GM19035 (cell line): Measurements from ENCODE around the gene CASR.
"Not testable (repeated sequence)": the region's sequence is repeated elsewhere in the genome, so short reads cannot be mapped to it uniquely, and the experiment has no call there.

ENCODE experiments used
- ATAC-seq: cut with Tn5 transposase; IDR thresholded peaks from one replicate; pipeline ENCODE4 v1.9.1; 2021; ENCODE audit not compliant: unreplicated experiment

CASR gene

DNA sequence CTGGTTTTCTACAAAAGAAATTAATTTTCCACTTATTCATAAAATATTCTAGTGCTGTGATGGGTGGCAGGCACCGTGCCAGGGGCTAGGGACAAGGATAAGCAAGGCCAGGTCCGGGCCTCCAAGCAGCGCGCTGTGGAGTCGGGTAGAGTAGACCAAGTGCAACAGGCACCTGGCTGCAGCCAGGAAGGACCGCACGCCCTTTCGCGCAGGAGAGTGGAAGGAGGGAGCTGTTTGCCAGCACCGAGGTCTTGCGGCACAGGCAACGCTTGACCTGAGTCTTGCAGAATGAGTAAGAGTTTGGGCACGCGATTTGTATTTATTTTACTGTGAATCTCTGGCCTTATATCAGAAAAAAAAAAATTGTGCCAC is at the start of gene CASR:
CASR (plus strand) TSS at position 148 of the 372 bp plus-strand sequence. CDS start 70,522 bp downstream, outside the sequence.
- ATAC-seq, result no peak

- peak; percentile 73 for ATAC-seq
Measured at GRCh38 chr3:122146466-122146865, 37.0 kb upstream of the CASR start.

GRCh38 chr3:122148941-122149627 is 34.4 kb upstream of the CASR start:
- no peak for ATAC-seq

DNA sequence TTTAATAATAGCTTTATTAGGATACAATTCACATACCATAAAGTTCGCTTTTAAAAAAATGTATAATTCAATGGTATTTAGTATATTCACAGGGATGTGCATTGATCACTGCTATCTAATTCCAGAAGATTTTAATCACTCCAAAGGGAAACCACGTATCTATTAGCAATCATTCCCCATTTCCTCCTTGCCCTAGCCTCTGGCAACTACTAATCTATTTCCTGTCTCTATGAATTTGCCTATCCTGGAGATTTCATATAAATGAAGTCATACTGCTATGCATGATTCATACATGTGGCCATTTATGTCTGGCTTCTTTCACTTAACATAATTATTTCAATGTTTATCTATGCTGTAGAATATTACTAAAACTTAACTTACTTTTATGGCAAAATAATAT is 32.0 kb upstream of the CASR start:
- no peak for ATAC-seq

DNA sequence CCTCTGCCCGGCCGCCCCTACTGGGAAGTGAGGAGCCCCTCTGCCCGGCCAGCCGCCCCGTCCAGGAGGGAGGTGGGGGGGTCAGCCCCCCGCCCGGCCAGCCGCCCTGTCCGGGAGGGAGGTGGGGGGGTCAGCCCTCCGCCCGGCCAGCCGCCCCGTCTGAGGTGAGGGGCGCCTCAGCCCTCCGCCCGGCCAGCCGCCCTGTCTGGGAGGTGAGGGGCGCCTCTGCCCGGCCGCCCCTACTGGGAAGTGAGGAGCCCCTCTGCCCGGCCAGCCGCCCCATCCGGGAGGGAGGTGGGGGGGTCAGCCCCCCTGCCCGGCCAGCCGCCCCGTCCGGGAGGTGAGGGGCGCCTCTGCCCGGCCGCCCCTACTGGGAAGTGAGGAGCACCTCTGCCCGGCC is 18.5 kb upstream of the CASR start:
- not testable (repeated sequence) for ATAC-seq

GRCh38 chr3:122167630-122168029 is 15.8 kb upstream of the CASR start:
- no peak for ATAC-seq

DNA sequence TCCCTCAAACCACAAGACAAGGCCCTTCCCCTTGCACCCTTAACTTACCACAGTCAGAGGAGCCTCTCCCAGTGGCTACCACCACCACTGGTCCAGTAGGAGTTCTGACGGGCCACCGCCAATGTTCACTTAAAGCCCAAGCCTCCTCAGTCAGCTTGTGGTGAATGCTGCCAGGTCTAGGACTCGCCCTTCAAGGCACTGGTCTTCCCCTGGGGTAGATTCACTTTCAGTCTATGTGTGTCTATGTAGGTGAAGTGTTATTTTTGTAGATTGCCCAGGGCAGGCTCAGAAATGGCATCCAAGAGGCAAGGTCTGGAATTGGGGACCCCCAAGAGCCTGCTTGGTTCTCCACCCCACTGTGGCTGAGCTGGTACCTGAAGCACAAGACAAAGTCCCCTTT is 15.4 kb upstream of the CASR start:
- no peak for ATAC-seq

GRCh38 chr3:122169911-122170310 is 13.6 kb upstream of the CASR start:
- no peak for ATAC-seq

DNA sequence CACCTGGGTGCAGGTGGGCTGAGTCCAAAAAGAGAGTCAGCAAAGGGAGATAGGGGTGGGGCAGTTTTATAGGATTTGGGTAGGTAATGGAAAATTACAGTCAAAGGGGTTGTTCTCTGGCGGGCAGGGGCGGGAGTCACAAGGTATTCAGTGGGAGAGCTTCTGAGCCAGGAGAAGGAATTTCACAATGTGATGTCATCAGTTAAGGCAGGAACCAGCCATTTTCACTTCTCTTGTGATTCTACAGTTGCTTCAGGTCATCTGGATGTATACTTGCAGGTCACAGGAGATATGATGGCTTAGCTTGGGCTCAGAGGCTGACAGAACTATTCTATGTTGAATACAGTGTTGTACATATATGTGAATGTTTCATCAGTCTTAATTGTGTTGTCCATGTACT is 12.1 kb upstream of the CASR start:
- ATAC-seq, result not testable (repeated sequence)

DNA sequence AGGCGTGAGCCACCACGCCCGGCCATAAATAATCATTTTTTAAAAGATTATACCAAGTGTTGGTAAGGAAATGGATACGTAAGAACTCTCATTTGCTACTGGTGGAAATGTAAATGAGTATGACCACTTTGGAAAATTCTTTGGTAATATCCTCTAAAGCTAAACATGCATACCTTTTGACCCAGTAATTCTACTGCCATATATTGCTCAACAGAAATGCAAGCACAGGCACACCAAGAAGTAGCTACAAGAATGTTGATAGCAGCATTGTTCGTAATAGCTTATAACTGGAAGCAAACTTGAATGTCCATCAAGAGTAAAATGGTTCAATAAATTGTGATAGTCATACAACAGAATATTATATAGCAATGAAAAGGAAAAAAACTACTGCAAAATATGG is 4.8 kb upstream of the CASR start:
- ATAC-seq, result no peak

- ATAC-seq, result no peak
Measured at GRCh38 chr3:122183893-122184590, 574 bp downstream of the CASR start.

DNA sequence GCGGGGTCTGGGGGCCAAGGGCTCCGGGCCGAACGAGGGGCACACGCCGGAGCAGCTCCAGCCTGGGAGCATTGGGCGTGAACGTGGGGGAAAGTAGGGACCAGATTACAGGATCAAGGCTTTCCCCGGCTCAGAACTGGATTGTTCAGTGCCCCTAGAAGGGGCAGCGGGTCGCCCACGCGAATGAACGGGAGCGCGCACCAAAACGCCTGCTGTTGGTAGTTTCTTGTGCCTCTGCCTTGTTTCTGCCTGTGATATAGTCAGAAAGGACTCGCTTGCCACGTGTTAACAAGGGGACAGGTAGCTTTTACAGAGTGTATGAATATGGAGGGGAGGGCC is 1.1 kb downstream of the CASR start:
- no peak for ATAC-seq

DNA sequence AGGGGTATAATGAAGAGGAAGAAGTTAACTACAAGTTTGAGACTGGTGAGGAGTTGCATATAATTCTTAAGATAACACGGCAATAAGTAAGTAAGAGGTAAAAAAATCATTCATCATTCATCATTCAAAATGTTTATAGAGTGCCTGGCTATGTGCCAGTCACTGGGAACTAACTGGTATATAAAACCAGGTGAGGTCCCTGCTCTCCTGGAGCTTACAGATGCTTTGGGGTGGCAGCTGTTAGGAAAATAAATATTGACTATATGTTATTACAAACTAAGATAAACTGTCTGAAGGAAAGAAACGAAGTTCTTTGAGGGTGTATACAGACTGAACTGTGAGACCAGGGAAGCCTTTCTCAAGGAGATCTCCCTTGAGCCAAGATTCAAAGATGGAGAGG is 2.9 kb downstream of the CASR start:
- no peak for ATAC-seq

DNA sequence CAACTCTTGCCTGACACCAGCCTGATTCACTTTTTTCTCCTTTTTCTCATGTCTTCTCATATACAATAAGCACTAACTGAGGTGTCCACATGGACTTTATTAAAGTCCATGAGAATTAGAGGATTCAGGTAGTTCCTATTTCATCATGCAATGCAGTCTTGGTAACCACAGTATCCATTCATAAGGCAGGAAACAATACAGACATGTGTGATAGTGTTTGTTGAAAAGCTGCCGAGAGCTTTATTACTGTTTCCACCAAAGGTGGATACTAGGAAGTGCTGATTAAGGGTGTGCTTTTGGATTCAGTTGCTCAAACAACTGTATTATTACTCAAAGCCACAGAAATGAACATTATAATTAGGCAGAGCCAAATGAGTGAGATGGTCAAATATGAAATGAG is 5.3 kb downstream of the CASR start:
- ATAC-seq, result no peak

DNA sequence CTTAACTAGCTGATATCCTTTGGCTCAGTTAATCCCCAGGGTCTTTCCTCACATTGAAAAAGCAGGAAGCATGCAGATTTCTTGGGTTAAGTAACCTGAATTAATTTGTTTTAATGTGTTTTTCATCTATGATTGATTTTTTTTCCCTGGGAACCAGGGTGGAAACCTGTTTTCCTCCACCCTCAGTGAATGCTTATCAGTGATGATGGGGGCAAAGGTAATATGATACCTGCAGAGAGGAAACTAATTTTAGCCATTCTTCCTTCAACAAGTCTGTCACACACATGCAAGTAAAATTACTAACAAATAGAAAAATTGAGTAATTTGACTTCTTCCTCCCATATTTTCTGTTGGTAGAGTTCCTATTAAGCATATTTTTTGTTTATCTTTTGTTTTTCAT is 5.9 kb downstream of the CASR start:
- ATAC-seq, result no peak

DNA sequence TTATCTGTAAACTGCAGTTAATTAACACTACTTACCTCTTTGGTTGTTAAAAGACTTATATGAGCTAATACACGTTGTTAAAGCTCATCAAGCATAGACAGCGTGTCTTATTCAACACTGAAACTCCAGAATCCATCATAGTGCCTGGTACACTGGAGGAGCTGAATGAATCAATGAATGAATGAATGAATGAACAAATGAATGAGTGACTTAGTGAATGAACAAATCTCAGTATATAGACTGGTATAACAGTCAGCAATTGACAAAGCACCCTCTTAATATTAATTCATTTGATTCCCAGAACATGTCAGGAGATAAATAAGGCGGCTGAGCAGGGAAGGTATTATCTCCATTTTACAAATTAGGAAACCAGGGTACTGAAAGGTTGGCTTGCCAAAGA is 7.1 kb downstream of the CASR start:
- ATAC-seq, result no peak

GRCh38 chr3:122198966-122199365 is 15.5 kb downstream of the CASR start:
- ATAC-seq, result no peak

- no peak for ATAC-seq
Measured at GRCh38 chr3:122199552-122199951, 16.1 kb downstream of the CASR start.

- ATAC-seq, result no peak
Measured at GRCh38 chr3:122200661-122201060, 17.2 kb downstream of the CASR start.

GRCh38 chr3:122201476-122201875 is 18.0 kb downstream of the CASR start:
- not testable (repeated sequence) for ATAC-seq

DNA sequence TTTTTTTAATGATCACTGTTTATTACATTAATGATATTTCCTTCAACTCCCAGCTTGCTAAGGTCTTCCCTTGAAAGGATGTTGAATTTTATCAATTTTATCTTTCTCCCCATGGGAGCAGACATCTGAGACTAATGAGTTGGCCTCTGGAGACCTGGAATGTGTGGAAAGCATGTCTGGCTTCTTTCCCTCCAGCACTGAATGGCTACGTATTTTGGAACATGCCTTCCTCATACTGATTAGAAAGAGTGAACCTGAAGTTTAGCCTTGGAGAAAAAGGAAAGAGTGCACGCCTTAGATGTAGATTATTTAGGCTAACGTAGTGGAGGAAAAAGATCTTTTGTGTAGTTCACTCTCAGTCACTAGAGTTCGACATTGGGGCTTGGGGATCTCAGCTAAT is 25.1 kb downstream of the CASR start:
- no peak for ATAC-seq

DNA sequence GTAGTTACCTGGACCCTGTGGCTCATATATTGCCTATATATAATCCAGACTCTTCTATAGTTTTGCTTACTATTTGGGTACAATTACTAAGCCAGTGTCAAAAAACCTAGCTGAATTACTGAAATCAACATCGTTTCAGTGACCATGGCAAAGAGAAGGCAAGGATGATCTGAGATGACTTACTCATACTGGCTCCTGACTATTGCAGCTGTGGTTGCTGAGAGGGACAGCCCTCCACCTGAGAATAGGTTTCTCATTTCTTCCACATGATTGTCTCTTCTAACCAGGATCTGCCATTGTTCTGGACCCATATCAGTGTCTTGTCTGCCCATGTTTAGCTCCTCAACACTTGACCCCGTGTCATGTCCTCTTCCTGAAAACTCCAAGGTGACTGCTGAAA is 30.2 kb downstream of the CASR start:
- ATAC-seq, result no peak

GRCh38 chr3:122214711-122215110 is 31.2 kb downstream of the CASR start:
- ATAC-seq, result no peak
